RWPE2 (cell line): ENCODE measurements around the gene ULBP2.

Source experiments
- ATAC-seq: fragments of 200-7000 bp; cut with Tn5 transposase; 3 replicates; pipeline ENCODE4 v1.9.1; 2021; ENCODE audit warnings: low read depth
- DNase-seq: peaks from one replicate; pipeline ENCODE4 v3.0.0-alpha.2; 2020; ENCODE audit warnings: low spot score
- H3K27ac ChIP-seq: fragments of 450-650 bp; 2 replicates; pipeline ENCODE4 v1.5.1; 2017; ENCODE audit warnings: mild to moderate bottlenecking; ENCODE audit not compliant: poor library complexity, severe bottlenecking
- H3K27me3 ChIP-seq: fragments of 250-450 bp; sonication (Bioruptor Pico); 2 replicates; pipeline ENCODE4 v1.5.1; 2021; ENCODE audit warnings: mild to moderate bottlenecking, moderate library complexity; ENCODE audit not compliant: insufficient read depth, poor library complexity, severe bottlenecking
- H3K36me3 ChIP-seq: fragments of 250-450 bp; sonication (Bioruptor Pico); 2 replicates; pipeline ENCODE4 v1.5.1; 2020; ENCODE audit warnings: low read depth, mild to moderate bottlenecking, moderate library complexity
- H3K4me1 ChIP-seq: fragments of 250-450 bp; sonication (Bioruptor Pico); 2 replicates; pipeline ENCODE4 v1.5.1; 2021; ENCODE audit warnings: mild to moderate bottlenecking, moderate library complexity; ENCODE audit not compliant: insufficient read depth, poor library complexity, severe bottlenecking
- H3K4me3 ChIP-seq: fragments of 250-450 bp; sonication (Bioruptor Pico); 2 replicates; pipeline ENCODE4 v1.5.1; 2021; ENCODE audit warnings: mild to moderate bottlenecking, moderate library complexity; ENCODE audit not compliant: severe bottlenecking
- H3K9me3 ChIP-seq: fragments of 250-450 bp; sonication (Bioruptor Pico); 2 replicates; pipeline ENCODE4 v1.5.1; 2021; ENCODE audit warnings: mild to moderate bottlenecking, moderate library complexity; ENCODE audit not compliant: severe bottlenecking
- CTCF ChIP-seq: fragments of 450-650 bp; IDR thresholded peaks from one replicate; pipeline ENCODE4 v1.5.1; 2017; ENCODE audit warnings: mild to moderate bottlenecking, moderate library complexity; ENCODE audit not compliant: poor library complexity, severe bottlenecking

ULBP2 gene

GRCh38 chr6:149991838-149992237, 50.0 kb downstream of the ULBP2 start:
- ATAC-seq (no peak), DNase-seq (no peak)
- TF ChIP-seq CTCF = no peak
- Histone ChIP-seq H3K27me3 (peaks cover 71% of the 10 kb centered on the region), H3K9me3 (peaks cover 6% of the 10 kb centered on the region), H3K4me1 (no peaks in the 10 kb centered on the region), H3K4me3 (no peak overlapping the region), H3K36me3 (no peaks in the 10 kb centered on the region), H3K27ac (no peak overlapping the region)

- no peaks in the 10 kb centered on the region for H3K9me3 ChIP-seq
- no peaks in the 10 kb centered on the region for H3K4me1 ChIP-seq
- no peaks in the 10 kb centered on the region for H3K36me3 ChIP-seq
- H3K27me3 ChIP-seq = peaks cover 37% of the 10 kb centered on the region
- DNase-seq (no peak), ATAC-seq (no peak)
- no peak overlapping the region for H3K27ac ChIP-seq
- H3K4me3 ChIP-seq = no peak overlapping the region
- TF ChIP-seq CTCF = no peak
Observed at GRCh38 chr6:149995235-149995750, 53.5 kb downstream of the ULBP2 start.

- TF ChIP-seq CTCF = no peak
- ATAC-seq (no peak), DNase-seq (no peak)
- no peaks in the 10 kb centered on the region for H3K9me3 ChIP-seq
- H3K27me3 ChIP-seq = peaks cover 30% of the 10 kb centered on the region
- no peaks in the 10 kb centered on the region for H3K36me3 ChIP-seq
- H3K27ac ChIP-seq = no peak overlapping the region
- no peak overlapping the region for H3K4me3 ChIP-seq
- H3K4me1 ChIP-seq = no peaks in the 10 kb centered on the region
Observed at GRCh38 chr6:149995971-149996370, 54.2 kb downstream of the ULBP2 start.
